GM18498 (cell line): ENCODE measurements around the gene NECTIN1.
"Not testable (repeated sequence)": the region's sequence is repeated elsewhere in the genome, so short reads cannot be mapped to it uniquely, and the experiment has no call there.

Experiments used
- ATAC-seq: cut with Tn5 transposase; IDR thresholded peaks from one replicate; pipeline ENCODE4 v1.9.1; 2021; ENCODE audit warnings: mild to moderate bottlenecking, moderate library complexity; ENCODE audit not compliant: unreplicated experiment

The NECTIN1 gene

GRCh38 chr11:119623682-119624081, 105.3 kb downstream of the NECTIN1 start:
- no peak for ATAC-seq

- no peak for ATAC-seq
These were observed 106.4 kb downstream of the NECTIN1 start for GRCh38 chr11:119622454-119623143.

GRCh38 chr11:119619665-119620064, 109.3 kb downstream of the NECTIN1 start:
- ATAC-seq: no peak

- no peak for ATAC-seq
These were observed 110.6 kb downstream of the NECTIN1 start for GRCh38 chr11:119618208-119618909.

GRCh38 chr11:119617340-119617713, 111.7 kb downstream of the NECTIN1 start:
- ATAC-seq: no peak

- no peak for ATAC-seq
These were observed 112.2 kb downstream of the NECTIN1 start for GRCh38 chr11:119616586-119617339.

- no peak for ATAC-seq
These were observed 113.2 kb downstream of the NECTIN1 start for GRCh38 chr11:119615882-119616196.

GRCh38 chr11:119615003-119615881, 113.8 kb downstream of the NECTIN1 start:
- ATAC-seq: peak; percentile 75

- no peak for ATAC-seq
These were observed 114.6 kb downstream of the NECTIN1 start for GRCh38 chr11:119614222-119615002.

- no peak for ATAC-seq
These were observed 116.2 kb downstream of the NECTIN1 start for GRCh38 chr11:119612814-119613213.

GRCh38 chr11:119610836-119611426, 118.1 kb downstream of the NECTIN1 start:
- ATAC-seq: no peak

GRCh38 chr11:119608781-119609180, 120.2 kb downstream of the NECTIN1 start:
- ATAC-seq: no peak

- no peak for ATAC-seq
These were observed 120.8 kb downstream of the NECTIN1 start for GRCh38 chr11:119608201-119608600.

- no peak for ATAC-seq
These were observed 121.3 kb downstream of the NECTIN1 start for GRCh38 chr11:119607726-119608125.

GRCh38 chr11:119605137-119605665, 123.8 kb downstream of the NECTIN1 start:
- ATAC-seq: no peak

GRCh38 chr11:119602745-119603373, 126.1 kb downstream of the NECTIN1 start:
- no peak for ATAC-seq

- ATAC-seq: no peak
These were observed 129.0 kb downstream of the NECTIN1 start for GRCh38 chr11:119599864-119600541.

- ATAC-seq: not testable (repeated sequence)
These were observed 133.1 kb downstream of the NECTIN1 start for GRCh38 chr11:119595941-119596340.
